ENCODE measurements around the gene ABCA4.

The ABCA4 gene

DNA sequence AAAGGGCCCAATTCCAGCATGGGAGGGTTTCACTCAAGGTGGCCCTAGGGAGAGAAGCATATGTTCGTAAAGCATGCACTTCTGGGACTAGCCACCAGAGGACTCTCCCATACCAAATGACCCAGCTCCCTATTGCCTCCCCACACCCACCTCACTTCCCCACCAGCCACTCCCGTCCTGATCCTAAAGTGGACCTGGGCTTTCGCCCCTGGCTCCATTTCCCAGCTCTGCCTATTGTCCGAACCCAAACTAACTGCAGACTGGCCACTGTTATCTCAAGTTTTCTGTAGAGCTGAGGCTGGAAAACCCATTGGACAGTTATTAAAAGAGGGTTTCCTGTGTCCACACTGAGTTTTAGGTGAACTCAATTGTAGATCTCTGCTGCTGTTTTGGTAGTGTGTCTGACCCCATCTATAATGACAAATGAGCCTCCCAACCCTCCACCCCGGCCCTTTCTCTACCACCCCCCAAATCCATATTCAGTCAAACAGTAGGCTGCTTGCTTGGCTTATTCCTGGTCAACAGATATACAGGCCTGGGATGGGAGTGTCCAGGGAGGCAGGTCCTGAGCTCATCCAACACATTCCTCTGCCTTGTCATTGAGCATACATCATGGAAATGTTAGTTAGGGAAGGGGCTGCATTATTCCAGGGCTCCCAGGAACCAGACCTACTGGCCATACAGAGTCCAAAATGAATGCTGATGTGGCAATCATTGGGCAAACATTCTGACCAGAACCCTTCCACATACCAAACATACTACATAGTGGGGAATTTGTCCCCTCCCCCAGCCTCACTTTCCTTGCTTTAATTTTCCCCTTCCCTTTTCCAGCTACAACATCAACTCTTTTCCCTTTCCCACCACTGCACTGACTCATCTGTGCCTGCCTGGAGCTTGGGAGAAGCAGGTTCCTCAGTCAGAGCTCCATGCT lies 59.2 kb downstream of the ABCA4 start:
- H3K27me3 Mint-ChIP-seq (ENCODE audit: low read depth, poor library complexity): peaks cover 1% of the 10 kb centered on the region
- H3K27ac Mint-ChIP-seq: no peak overlapping the region
- no peak overlapping the region for H3K4me3 Mint-ChIP-seq
- H3K36me3 Mint-ChIP-seq (ENCODE audit: low read depth): no peaks in the 10 kb centered on the region
- H3K4me1 Mint-ChIP-seq: peaks cover 37% of the 10 kb centered on the region
- TF ChIP-seq, protein P1, sequence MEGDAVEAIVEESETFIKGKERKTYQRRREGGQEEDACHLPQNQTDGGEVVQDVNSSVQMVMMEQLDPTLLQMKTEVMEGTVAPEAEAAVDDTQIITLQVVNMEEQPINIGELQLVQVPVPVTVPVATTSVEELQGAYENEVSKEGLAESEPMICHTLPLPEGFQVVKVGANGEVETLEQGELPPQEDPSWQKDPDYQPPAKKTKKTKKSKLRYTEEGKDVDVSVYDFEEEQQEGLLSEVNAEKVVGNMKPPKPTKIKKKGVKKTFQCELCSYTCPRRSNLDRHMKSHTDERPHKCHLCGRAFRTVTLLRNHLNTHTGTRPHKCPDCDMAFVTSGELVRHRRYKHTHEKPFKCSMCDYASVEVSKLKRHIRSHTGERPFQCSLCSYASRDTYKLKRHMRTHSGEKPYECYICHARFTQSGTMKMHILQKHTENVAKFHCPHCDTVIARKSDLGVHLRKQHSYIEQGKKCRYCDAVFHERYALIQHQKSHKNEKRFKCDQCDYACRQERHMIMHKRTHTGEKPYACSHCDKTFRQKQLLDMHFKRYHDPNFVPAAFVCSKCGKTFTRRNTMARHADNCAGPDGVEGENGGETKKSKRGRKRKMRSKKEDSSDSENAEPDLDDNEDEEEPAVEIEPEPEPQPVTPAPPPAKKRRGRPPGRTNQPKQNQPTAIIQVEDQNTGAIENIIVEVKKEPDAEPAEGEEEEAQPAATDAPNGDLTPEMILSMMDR (IDR thresholded peaks at IDR 0.05): peak; percentile 90
- no peaks in the 10 kb centered on the region for H3K9me3 Mint-ChIP-seq
- DNase-seq: peak; percentile 70

DNA sequence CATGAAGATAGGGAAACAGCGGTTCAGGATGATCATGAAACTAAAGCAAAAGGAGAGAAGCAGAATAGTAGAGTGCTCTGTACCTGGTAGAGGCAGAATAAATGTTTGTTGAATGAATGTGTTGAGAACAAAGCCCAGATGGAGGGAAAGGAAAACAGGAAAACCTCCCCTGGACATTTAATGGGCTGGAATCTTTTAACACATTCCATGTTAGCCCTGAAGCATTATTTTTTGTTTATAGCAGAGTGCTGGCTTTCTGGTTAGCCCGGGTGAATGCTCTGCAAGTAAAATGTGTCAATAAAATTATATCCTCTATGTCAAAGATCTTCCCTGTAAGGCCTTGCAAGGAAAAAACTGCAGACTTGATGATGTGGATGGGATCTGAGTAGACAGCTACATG lies 60.2 kb downstream of the ABCA4 start:
- no peaks in the 10 kb centered on the region for H3K36me3 Mint-ChIP-seq (ENCODE audit: low read depth)
- H3K27ac Mint-ChIP-seq: no peak overlapping the region
- TF ChIP-seq, protein P1 (IDR thresholded peaks at IDR 0.05): no peak
- H3K4me1 Mint-ChIP-seq: peaks cover 42% of the 10 kb centered on the region
- peaks cover 4% of the 10 kb centered on the region for H3K27me3 Mint-ChIP-seq (ENCODE audit: low read depth, poor library complexity)
- H3K9me3 Mint-ChIP-seq: no peaks in the 10 kb centered on the region
- H3K4me3 Mint-ChIP-seq: no peak overlapping the region
- no peak for DNase-seq

DNA sequence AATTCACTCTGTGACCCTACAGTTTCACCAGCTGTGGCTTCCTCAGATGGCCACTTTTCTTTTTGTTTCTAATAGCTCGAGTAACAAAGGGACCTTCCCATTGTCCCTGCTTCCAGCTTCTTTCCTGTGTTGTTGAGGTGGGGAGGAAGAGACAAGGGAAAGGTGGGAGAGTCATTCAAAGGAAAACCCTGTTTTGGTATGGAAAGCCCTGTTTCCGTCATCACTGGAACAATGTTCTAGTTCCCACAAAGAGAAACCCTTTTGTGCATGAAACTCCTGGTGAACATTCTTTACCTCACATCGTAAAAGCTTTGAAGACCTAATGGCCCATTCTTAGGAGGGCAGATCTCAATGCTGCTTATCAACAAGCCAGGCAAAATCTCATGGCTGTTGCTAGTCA lies 62.2 kb downstream of the ABCA4 start:
- Mint-ChIP-seq H3K4me3 (no peak overlapping the region), H3K9me3 (no peaks in the 10 kb centered on the region), H3K27me3 (ENCODE audit: low read depth, poor library complexity) (peaks cover 9% of the 10 kb centered on the region), H3K4me1 (peaks cover 28% of the 10 kb centered on the region), H3K27ac (no peak overlapping the region), H3K36me3 (ENCODE audit: low read depth) (no peaks in the 10 kb centered on the region)
- no peak for DNase-seq
- TF ChIP-seq, protein P1 (IDR thresholded peaks at IDR 0.05): no peak

DNA sequence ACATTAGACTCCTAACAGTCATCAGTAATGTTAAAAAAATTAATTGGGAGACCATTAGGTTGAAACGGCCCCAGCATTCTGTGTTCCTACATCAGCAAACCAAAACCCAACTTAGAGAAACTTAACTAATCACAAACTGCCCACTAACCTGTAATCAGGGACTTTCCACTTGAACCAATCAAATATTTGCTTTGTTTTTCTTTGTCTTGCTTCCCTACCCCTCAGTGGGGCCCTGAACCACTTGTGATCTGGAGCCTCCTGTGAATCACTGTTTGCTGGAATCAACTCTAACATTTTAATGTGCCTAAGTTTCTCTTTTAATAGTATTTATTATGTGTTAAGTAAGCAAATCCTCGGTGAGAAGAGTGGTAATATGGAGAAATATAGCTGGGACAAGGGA lies 64.0 kb downstream of the ABCA4 start:
- H3K36me3 Mint-ChIP-seq (ENCODE audit: low read depth): no peaks in the 10 kb centered on the region
- no peak overlapping the region for H3K4me3 Mint-ChIP-seq

DNA sequence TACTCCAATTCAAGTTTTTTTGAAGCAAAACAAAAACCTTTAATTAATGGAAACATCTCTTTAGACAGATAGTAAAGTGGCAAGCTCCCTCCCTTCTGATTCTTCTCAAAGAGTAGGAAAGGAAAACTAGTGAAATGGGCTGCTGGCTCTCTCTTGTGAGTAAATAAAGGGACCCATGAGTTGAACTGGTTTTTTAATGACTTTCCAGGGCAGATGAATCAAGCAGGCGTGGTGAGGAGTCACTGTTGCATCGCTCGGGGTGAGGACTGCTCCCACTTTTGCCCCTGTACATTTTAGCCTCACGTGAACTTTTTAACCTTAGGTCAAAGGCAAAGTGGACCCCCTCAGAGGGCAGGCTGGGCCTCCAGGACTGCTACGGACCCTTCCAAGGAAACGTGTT lies 64.8 kb downstream of the ABCA4 start:
- Mint-ChIP-seq H3K4me1 (peaks cover 7% of the 10 kb centered on the region), H3K36me3 (ENCODE audit: low read depth) (no peaks in the 10 kb centered on the region), H3K9me3 (no peaks in the 10 kb centered on the region), H3K4me3 (no peak overlapping the region), H3K27me3 (ENCODE audit: low read depth, poor library complexity) (peaks cover 9% of the 10 kb centered on the region), H3K27ac (no peak overlapping the region)
- no peak for DNase-seq
- TF ChIP-seq, protein P1 (IDR thresholded peaks at IDR 0.05): no peak

More for the DNA sequence above, 64.0 kb downstream of the ABCA4 start:
- DNase-seq: no peak
- H3K27ac Mint-ChIP-seq: no peak overlapping the region
- H3K4me1 Mint-ChIP-seq: peaks cover 14% of the 10 kb centered on the region
- H3K27me3 Mint-ChIP-seq (ENCODE audit: low read depth, poor library complexity): peaks cover 9% of the 10 kb centered on the region
- no peaks in the 10 kb centered on the region for H3K9me3 Mint-ChIP-seq
- TF ChIP-seq, protein P1 (IDR thresholded peaks at IDR 0.05): no peak

Measured in nephron progenitor cell (in vitro differentiated cells).